OCI-LY3 (cell line): Measurements from ENCODE around the gene SFXN5.

Source experiments
- CTCF ChIP-seq: fragments of 200-600, 300-600 bp; sonication (generic); IDR thresholded peaks from 2 replicates; pipeline ENCODE4 v1.5.1; 2014; ENCODE audit warnings: antibody characterized with exemption, low read length, low read depth
- EZH2phosphoT487 ChIP-seq: fragments of 200-600 bp; shearing (Covaris generic); IDR thresholded peaks from 2 replicates; pipeline ENCODE4 v1.6.1; 2018; ENCODE audit warnings: antibody characterized with exemption, mixed run types, low read depth

GRCh38 chr2:73020306-73020656 is 51.2 kb downstream of the SFXN5 start:
- TF ChIP-seq CTCF (no peak), EZH2phosphoT487 (no peak)
